GM12875 (cell line): Measurements from ENCODE around the gene PXDN.

Experiments used
- H3K4me3 ChIP-seq: one replicate; pipeline ENCODE4 v1.5.1; 2011; ENCODE audit warnings: low read depth, low read length, control low read depth
- CTCF ChIP-seq: IDR thresholded peaks from 2 replicates; pipeline ENCODE4 v1.5.1; 2011; ENCODE audit warnings: low read depth, mild to moderate bottlenecking, control low read depth, inconsistent platforms, low read length, moderate library complexity, borderline replicate concordance; ENCODE audit not compliant: insufficient read depth

PXDN gene

DNA sequence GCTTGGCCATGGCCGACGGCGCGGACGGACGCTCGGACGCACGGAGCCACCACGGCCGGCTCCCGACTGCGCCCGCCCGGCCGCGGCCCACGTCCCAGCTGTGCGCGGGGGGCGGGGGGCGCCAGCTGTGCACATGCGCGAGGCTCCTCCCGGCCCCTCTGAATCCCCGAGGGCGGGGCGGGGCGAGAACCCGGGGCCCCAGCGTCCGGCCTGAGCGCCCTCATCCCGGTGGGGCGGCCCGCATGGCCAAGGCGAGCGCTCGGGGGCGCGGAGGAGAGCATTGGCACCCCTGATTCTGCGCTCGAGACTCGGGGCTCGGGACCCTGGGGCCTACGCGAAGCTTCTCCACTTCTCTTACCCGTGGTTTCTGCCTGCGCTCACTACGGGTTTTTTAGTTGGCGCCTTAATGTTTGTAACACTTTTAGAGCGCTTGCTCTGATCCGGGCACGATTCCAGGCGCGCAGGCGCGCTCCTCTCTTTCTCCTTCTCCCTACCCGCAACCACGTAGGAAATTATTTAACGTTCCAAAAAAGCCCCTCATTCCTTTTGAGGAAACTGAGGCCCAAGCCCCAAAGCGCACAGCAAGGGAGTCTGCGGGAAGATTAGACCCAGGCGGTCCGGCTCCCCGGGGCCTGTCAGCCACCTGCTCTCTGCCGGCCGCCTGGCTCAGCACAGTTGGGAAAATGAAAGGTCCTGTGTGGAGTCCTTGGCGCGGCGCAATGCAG is at the start of gene PXDN:
PXDN (minus strand) TSS at position 70 of the 725 bp plus-strand sequence; CDS start at position 10, 60 bp downstream.
- H3K4me3 ChIP-seq, result no peak within 1 kb of the TSS

GRCh38 chr2:1793868-1794445 is 49.6 kb upstream of the PXDN start:
- TF ChIP-seq CTCF, result no peak
- H3K4me3 ChIP-seq, result no peak overlapping the region

More for the DNA sequence above, at the start of gene PXDN:
- TF ChIP-seq CTCF, result no peak

GRCh38 chr2:1793001-1793867 is 48.9 kb upstream of the PXDN start:
- TF ChIP-seq CTCF, result no peak
- no peak overlapping the region for H3K4me3 ChIP-seq

DNA sequence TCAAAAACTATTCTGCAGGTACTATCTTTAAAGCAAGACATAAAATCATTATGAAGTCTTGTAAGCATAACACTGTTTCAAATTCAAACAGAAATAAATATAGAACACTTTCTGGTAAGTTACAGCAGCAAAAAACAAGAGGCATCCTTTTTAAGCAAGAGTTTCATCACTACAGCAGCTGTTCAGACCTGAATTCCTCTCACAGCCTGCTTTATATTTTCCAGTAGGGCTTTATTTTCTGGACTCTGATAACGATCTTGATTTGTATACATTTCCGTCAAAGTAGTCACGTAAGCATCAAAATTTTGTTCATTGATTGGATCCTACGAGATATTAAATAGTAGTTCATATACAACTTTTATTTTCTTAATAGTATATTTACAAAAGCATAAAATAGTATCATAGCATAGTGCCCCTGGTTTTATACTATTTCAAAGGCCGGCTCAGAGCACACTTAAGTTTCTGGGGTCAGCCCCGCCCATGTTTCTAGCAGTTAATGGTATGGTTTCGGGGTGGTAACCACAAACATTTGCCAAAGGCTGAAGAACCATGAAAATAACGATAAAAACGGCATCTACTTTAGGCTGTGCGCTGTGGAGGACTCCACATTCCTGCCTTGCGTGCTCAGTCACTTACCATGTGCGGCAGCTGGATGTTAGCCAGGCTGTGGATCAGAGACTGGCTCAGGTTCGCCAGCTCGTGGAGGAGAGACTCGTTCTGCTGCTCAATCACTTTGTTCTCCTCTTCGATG is 47.5 kb upstream of the PXDN start:
- no peak overlapping the region for H3K4me3 ChIP-seq
- TF ChIP-seq CTCF, result no peak

- H3K4me3 ChIP-seq, result no peak overlapping the region
These were observed 46.8 kb upstream of the PXDN start for GRCh38 chr2:1791006-1791605.

More at GRCh38 chr2:1791006-1791605, 46.8 kb upstream of the PXDN start:
- TF ChIP-seq CTCF, result no peak
